Liver (tissue), 9 donors: ENCODE data around the gene NDUFA11. TPM values are rescaled to one million over a fixed set of nuclear protein-coding genes. Genes with fewer than 3 reads are reported as not detected.

Source experiments
- DNase-seq: peaks from one replicate; pipeline ENCODE4 v3.0.0-alpha.2; 2017; ENCODE audit warnings: low spot score
- H3K27ac ChIP-seq, 2 donors: one replicate each; pipeline ENCODE4 v1.7.0; 2013; ENCODE audit warnings: inconsistent platforms in 2 of 2, low read length in 2 of 2, control low read depth in 1 of 2, low read depth in 1 of 2, mild to moderate bottlenecking in 1 of 2
- H3K27me3 ChIP-seq, 4 donors: one replicate each; pipeline versions ENCODE4 v1.6.1 to v1.7.0; 2013; ENCODE audit warnings: low read length in 3 of 4, inconsistent platforms in 1 of 4, mild to moderate bottlenecking in 1 of 4, moderate library complexity in 1 of 4; ENCODE audit not compliant: control insufficient read depth in 4 of 4, insufficient read depth in 4 of 4
- H3K36me3 ChIP-seq, 4 donors: one replicate each; pipeline versions ENCODE4 v1.6.1 to v1.7.0; 2013; ENCODE audit warnings: low read length in 3 of 4, mild to moderate bottlenecking in 3 of 4, low read depth in 1 of 4, moderate library complexity in 1 of 4; ENCODE audit not compliant: control insufficient read depth in 4 of 4, insufficient read depth in 3 of 4
- H3K4me1 ChIP-seq, 4 donors: one replicate each; pipeline versions ENCODE4 v1.6.1 to v1.7.0; 2013; ENCODE audit warnings: low read length in 3 of 4, mild to moderate bottlenecking in 3 of 4, moderate library complexity in 1 of 4; ENCODE audit not compliant: control insufficient read depth in 4 of 4, insufficient read depth in 4 of 4
- H3K4me3 ChIP-seq, 3 donors: one replicate each; pipeline versions ENCODE4 v1.6.1 to v1.7.0; 2013; ENCODE audit warnings: low read length in 3 of 3, control low read depth in 1 of 3, low read depth in 1 of 3, mild to moderate bottlenecking in 1 of 3
- H3K9ac ChIP-seq, 2 donors: one replicate each; pipeline ENCODE4 v1.7.0; 2013; ENCODE audit warnings: low read length in 2 of 2, mild to moderate bottlenecking in 2 of 2, moderate library complexity in 2 of 2, control low read depth in 1 of 2, low read depth in 1 of 2
- H3K9me3 ChIP-seq, 4 donors: one replicate each; pipeline versions ENCODE4 v1.6.1 to v1.7.0; 2013; ENCODE audit warnings: low read length in 3 of 4; ENCODE audit not compliant: control insufficient read depth in 4 of 4
- EGR1 ChIP-seq, 2 donors: IDR thresholded peaks; 2 replicates each; pipeline ENCODE4 v1.6.1; 2016 to 2018; ENCODE audit warnings: antibody characterized with exemption in 2 of 2, low read depth in 2 of 2
- FOXA1 ChIP-seq: IDR thresholded peaks from 2 replicates; pipeline ENCODE4 v1.6.1; 2016; ENCODE audit warnings: antibody characterized with exemption
- GABPA ChIP-seq, 2 donors: IDR thresholded peaks in 1 of 2; conservative IDR thresholded peaks in 1 of 2; 2 replicates each; pipeline ENCODE4 v1.6.1; 2016; ENCODE audit warnings: antibody characterized with exemption in 2 of 2, mild to moderate bottlenecking in 1 of 2, moderate library complexity in 1 of 2
- HNF4A ChIP-seq, 2 donors: conservative IDR thresholded peaks; 2 replicates each; pipeline ENCODE4 v1.6.1; 2016; ENCODE audit warnings: antibody characterized with exemption in 2 of 2, mild to moderate bottlenecking in 2 of 2
- HNF4G ChIP-seq: IDR thresholded peaks from 2 replicates; pipeline ENCODE4 v1.6.1; 2016; ENCODE audit warnings: antibody characterized with exemption
- JUND ChIP-seq, 2 donors: IDR thresholded peaks; 2 replicates each; pipeline ENCODE4 v1.6.1; 2016; ENCODE audit warnings: antibody characterized with exemption in 2 of 2
- NR2F2 ChIP-seq: IDR thresholded peaks from 2 replicates; pipeline ENCODE4 v1.6.1; 2016; ENCODE audit warnings: antibody characterized with exemption
- RAD21 ChIP-seq, 2 donors: IDR thresholded peaks; 2 replicates each; pipeline ENCODE4 v1.6.1; 2016; ENCODE audit warnings: antibody characterized with exemption in 2 of 2, mild to moderate bottlenecking in 2 of 2
- RXRA ChIP-seq, 2 donors: IDR thresholded peaks; 2 replicates each; pipeline ENCODE4 v1.6.1; 2017 to 2018; ENCODE audit warnings: antibody characterized with exemption in 2 of 2, mild to moderate bottlenecking in 1 of 2
- SP1 ChIP-seq: IDR thresholded peaks from 2 replicates; pipeline ENCODE4 v1.6.1; 2018; ENCODE audit warnings: antibody characterized with exemption, mild to moderate bottlenecking
- TAF1 ChIP-seq: conservative IDR thresholded peaks from 2 replicates; pipeline ENCODE4 v1.6.1; 2016; ENCODE audit warnings: antibody characterized with exemption, mild to moderate bottlenecking
- WGBS: extraction: QIAGEN DNeasy Blood & Tissue Kit; methylation state at CpG from one replicate; pipeline ENCODE4 v1.1.7; 2013; 5-methylcytosine and 5-hydroxymethylcytosine counted together
- polyA plus RNA-seq, 2 donors: library from polyadenylated mRNA; stranded (reverse) in 1 of 2; unstranded in 1 of 2; fragments of 200-250 nt in 1 of 2; fragments of >200 nt in 1 of 2; fragmentation: Nextera tagmentation in 1 of 2; extraction: Ambion mirVana in 1 of 2; gene quantifications; one replicate each; pipeline versions ENCODE4 v1.2.1 to v1.2.3, GENCODE V29; 2013 to 2015
- total RNA-seq, 2 donors: library from RNA; depleted of rRNA; stranded (reverse); fragments of >200 nt; gene quantifications; one replicate each; pipeline ENCODE4 v1.2.3, GENCODE V29; 2014
- TF ChIP-seq, protein P1 (sequence below): IDR thresholded peaks from 2 replicates; pipeline ENCODE4 v1.6.1; 2016; ENCODE audit warnings: antibody characterized with exemption, mild to moderate bottlenecking
- TF ChIP-seq, protein P2 (sequence below): IDR thresholded peaks from 2 replicates; pipeline ENCODE4 v1.6.1; 2016; ENCODE audit warnings: antibody characterized with exemption
- TF ChIP-seq, protein P3 (sequence below): IDR thresholded peaks from 2 replicates; pipeline ENCODE4 v1.6.1; 2016; ENCODE audit warnings: antibody characterized with exemption
- TF ChIP-seq, protein P4 (sequence below): fragments of 150-350 bp; IDR thresholded peaks from 2 replicates; pipeline ENCODE4 v1.5.1; 2017; ENCODE audit warnings: improper control_type of control experiment, low read depth, low read length; ENCODE audit not compliant: missing input control
- donor health status: healthy.
- donor health status: healthy.
- donor health status: healthy.
- donor health status: healthy.
- donor health status: healthy.

NDUFA11 gene
- total and polyA plus RNA-seq, 4 donors, result 127 to 394 (median 226) TPM

DNA sequence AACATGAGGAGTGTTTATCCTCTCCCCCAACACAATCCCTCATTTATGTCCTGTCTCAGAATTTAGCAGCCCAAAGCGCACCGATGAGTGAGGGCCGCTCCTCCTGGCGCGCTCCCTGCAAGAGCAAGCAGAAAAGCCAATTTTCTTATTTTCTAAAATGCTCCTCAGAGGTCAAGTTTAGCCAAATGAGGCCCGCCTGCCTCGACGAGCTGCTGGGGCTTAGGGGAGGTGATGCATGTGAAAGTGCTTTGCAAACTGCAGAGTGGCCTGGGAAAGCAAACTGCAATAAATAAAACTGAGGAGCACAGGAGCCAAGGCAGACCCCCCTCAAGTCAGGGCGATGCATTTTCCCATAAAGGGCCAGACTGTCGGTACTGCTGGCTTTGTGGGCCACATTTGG lies 39.5 kb upstream of the NDUFA11 start:
- 90% methylated on average over 10 of the region's 10 CpGs for whole genome bisulfite sequencing
- no peaks in the 10 kb centered on the region for H3K9me3 ChIP-seq
- TF ChIP-seq HNF4G, result no peak
- no peak for TF ChIP-seq GABPA (IDR thresholded peaks at IDR 0.05 in 1 of 2, conservative IDR thresholded peaks at IDR 0.05 in 1 of 2)
- no peak for TF ChIP-seq HNF4A (conservative IDR thresholded peaks at IDR 0.05)
- TF ChIP-seq, protein P1, sequence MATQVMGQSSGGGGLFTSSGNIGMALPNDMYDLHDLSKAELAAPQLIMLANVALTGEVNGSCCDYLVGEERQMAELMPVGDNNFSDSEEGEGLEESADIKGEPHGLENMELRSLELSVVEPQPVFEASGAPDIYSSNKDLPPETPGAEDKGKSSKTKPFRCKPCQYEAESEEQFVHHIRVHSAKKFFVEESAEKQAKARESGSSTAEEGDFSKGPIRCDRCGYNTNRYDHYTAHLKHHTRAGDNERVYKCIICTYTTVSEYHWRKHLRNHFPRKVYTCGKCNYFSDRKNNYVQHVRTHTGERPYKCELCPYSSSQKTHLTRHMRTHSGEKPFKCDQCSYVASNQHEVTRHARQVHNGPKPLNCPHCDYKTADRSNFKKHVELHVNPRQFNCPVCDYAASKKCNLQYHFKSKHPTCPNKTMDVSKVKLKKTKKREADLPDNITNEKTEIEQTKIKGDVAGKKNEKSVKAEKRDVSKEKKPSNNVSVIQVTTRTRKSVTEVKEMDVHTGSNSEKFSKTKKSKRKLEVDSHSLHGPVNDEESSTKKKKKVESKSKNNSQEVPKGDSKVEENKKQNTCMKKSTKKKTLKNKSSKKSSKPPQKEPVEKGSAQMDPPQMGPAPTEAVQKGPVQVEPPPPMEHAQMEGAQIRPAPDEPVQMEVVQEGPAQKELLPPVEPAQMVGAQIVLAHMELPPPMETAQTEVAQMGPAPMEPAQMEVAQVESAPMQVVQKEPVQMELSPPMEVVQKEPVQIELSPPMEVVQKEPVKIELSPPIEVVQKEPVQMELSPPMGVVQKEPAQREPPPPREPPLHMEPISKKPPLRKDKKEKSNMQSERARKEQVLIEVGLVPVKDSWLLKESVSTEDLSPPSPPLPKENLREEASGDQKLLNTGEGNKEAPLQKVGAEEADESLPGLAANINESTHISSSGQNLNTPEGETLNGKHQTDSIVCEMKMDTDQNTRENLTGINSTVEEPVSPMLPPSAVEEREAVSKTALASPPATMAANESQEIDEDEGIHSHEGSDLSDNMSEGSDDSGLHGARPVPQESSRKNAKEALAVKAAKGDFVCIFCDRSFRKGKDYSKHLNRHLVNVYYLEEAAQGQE, result no peak
- TF ChIP-seq TAF1, result no peak
- TF ChIP-seq EGR1 (IDR thresholded peaks at IDR 0.05; ENCODE audit: low read depth in 2 of 2), result no peak
- TF ChIP-seq RAD21 (IDR thresholded peaks at IDR 0.05), result no peak
- no peak for TF ChIP-seq NR2F2
- TF ChIP-seq FOXA1, result no peak
- TF ChIP-seq SP1, result no peak
- no peak overlapping the region for H3K9ac ChIP-seq
- DNase-seq, result no peak
- peaks cover 3 to 18% (median 6%) of the 10 kb centered on the region in 4 donors for H3K36me3 ChIP-seq
- H3K27me3 ChIP-seq, result no peaks in the 10 kb centered on the region
- H3K4me3 ChIP-seq, result no peak overlapping the region
- H3K4me1 ChIP-seq, result peaks cover 0 to 17% (median 10%) of the 10 kb centered on the region in 4 donors
- no peak overlapping the region for H3K27ac ChIP-seq

DNA sequence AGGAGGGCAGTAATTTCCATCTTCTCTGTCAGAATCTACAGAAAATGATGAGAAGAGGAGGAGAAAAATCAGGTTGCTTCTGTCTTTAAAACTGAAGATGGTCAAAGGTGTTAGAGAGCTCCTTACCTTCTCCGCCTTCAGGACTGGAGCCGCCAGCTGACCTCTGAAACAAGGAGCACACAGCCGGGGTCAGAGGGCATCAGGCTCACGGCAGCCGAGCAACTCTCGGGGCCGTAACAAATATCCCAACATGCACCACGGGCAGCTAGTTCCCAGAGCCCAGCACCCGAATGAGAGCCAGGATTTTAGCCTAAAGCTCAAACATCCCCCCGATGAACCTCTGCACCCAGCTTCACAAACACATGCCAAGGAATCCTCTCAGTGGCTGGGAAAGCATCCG lies 38.1 kb upstream of the NDUFA11 start:
- no peak overlapping the region for H3K4me3 ChIP-seq
- H3K27ac ChIP-seq, result no peak overlapping the region
- H3K36me3 ChIP-seq, result peaks cover 3 to 18% (median 7%) of the 10 kb centered on the region in 4 donors
- 41% methylated on average over 11 of the region's 11 CpGs for WGBS
- H3K9me3 ChIP-seq, result no peaks in the 10 kb centered on the region
- no peak for DNase-seq
- no peaks in the 10 kb centered on the region for H3K27me3 ChIP-seq
- H3K9ac ChIP-seq, result no peak overlapping the region
- H3K4me1 ChIP-seq, result peaks cover 0 to 16% (median 12%) of the 10 kb centered on the region in 4 donors
- TF ChIP-seq HNF4G (no peak), EGR1 (IDR thresholded peaks at IDR 0.05; ENCODE audit: low read depth in 2 of 2) (no peak), HNF4A (conservative IDR thresholded peaks at IDR 0.05) (peak; percentile 33 to 37), RXRA (IDR thresholded peaks at IDR 0.05) (peak; percentile 26 to 45)
- TF ChIP-seq, protein P2, sequence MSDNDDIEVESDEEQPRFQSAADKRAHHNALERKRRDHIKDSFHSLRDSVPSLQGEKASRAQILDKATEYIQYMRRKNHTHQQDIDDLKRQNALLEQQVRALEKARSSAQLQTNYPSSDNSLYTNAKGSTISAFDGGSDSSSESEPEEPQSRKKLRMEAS, result no peak
- TF ChIP-seq, protein P3, sequence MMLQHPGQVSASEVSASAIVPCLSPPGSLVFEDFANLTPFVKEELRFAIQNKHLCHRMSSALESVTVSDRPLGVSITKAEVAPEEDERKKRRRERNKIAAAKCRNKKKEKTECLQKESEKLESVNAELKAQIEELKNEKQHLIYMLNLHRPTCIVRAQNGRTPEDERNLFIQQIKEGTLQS, result no peak

DNA sequence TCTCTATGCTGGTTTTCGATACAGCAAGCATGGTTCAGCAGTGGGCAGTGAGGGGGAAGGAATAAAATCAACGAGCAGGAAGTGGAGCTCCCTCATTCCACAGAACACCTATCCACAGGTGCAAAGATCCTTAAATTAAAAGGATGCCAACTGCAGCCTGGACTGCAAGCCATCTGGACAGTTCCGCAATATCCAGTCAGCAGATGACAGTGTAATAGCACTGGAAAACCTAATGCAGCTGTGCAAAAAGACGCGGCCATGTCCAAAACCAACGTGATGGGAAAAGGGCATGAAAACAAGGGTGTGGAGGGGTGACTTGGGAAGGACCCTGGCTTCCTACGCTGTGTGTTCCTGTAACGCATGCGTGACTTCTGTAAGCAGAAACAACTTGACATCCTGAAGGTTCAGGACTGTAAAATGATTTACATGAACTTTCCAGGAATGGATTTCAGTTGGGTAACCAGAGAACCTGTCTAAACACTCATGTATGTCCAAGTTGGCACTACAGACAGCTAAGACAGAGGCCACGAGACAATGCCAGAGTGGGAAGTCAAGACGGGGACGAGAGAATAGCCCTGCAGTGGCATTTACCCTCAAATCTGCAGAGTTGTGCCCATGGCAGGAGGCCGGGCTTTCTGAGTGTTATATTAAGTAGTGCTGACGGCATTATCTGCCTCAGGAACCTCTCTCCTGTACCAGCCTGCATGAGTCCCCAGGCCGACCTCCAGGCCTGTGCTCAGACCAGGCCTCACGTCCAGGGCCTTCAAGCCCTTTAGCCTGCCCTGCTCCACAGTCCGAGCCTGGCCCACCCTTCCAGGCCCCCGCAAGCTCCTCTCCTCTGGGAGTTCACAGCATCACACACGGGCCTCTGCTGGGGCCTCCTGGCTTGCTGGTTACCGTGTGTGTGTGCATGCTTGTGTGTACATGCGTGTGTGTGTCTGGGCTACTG lies 36.9 kb upstream of the NDUFA11 start:
- no peaks in the 10 kb centered on the region for H3K27me3 ChIP-seq
- WGBS, result 95% methylated on average over 21 of the region's 21 CpGs
- no peak overlapping the region for H3K9ac ChIP-seq
- H3K9me3 ChIP-seq, result no peaks in the 10 kb centered on the region
- no peak overlapping the region for H3K27ac ChIP-seq
- DNase-seq, result no peak
- no peak overlapping the region for H3K4me3 ChIP-seq
- peaks cover 2 to 25% (median 21%) of the 10 kb centered on the region in 4 donors for H3K4me1 ChIP-seq
- H3K36me3 ChIP-seq, result peaks cover 3 to 20% (median 7%) of the 10 kb centered on the region in 4 donors
- TF ChIP-seq SP1 (no peak), HNF4G (no peak), JUND (IDR thresholded peaks at IDR 0.05) (no peak), NR2F2 (no peak), TAF1 (no peak), FOXA1 (no peak)
- TF ChIP-seq, protein P3, result no peak
- TF ChIP-seq, protein P4, sequence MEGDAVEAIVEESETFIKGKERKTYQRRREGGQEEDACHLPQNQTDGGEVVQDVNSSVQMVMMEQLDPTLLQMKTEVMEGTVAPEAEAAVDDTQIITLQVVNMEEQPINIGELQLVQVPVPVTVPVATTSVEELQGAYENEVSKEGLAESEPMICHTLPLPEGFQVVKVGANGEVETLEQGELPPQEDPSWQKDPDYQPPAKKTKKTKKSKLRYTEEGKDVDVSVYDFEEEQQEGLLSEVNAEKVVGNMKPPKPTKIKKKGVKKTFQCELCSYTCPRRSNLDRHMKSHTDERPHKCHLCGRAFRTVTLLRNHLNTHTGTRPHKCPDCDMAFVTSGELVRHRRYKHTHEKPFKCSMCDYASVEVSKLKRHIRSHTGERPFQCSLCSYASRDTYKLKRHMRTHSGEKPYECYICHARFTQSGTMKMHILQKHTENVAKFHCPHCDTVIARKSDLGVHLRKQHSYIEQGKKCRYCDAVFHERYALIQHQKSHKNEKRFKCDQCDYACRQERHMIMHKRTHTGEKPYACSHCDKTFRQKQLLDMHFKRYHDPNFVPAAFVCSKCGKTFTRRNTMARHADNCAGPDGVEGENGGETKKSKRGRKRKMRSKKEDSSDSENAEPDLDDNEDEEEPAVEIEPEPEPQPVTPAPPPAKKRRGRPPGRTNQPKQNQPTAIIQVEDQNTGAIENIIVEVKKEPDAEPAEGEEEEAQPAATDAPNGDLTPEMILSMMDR, result no peak
- TF ChIP-seq, protein P1, result no peak
